ENCODE data around the gene PIP4K2C. TPM values are rescaled to one million over a fixed set of nuclear protein-coding genes. Genes with fewer than 3 reads are reported as not detected.

The PIP4K2C gene
- total RNA-seq, 3 donors from 2014 or later (not counting 1 experiment from before 2014, with no cell fraction given) = 41.0 to 62.9 (median 52.0) TPM

DNA sequence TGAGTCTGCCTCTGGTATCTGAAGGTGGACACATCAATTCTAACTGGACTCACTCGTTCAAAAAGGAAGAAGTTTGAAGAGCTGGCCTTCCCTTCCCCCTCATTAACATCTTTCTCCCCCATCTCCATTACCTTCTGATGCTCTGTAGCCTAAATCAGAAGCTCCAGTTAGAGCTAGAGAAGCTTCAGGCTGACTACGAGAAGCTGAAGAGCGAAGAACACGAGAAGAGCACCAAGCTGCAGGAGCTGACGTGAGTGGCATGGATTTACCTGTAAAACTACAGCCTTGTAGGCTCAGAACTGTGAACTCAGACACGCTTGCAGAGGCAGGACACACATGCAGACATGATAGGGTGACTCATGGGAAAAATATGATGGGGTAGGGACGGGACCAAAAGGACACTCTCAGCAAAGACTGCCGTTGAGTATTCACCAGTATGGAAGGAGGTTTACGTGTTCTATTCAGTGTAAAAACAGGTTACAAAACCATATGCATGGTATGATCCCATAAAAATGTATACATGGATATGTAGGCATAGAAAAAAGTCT lies 14.3 kb upstream of the PIP4K2C start:
- Histone ChIP-seq H3K9me3 (ENCODE audit: control insufficient read depth, insufficient read depth, low read length) (no peaks in the 10 kb centered on the region), H3K4me1 (ENCODE audit: control insufficient read depth, insufficient read depth, low read length) (no peaks in the 10 kb centered on the region), H3K27ac (ENCODE audit: low read length) (no peak overlapping the region), H3K36me3 (ENCODE audit: control insufficient read depth, insufficient read depth, low read length) (no peaks in the 10 kb centered on the region), H3K4me3 (ENCODE audit: low read length) (no peak overlapping the region), H3K27me3 (ENCODE audit: control insufficient read depth, insufficient read depth, low read length) (no peaks in the 10 kb centered on the region)
- intact Hi-C loops (cut with micrococcal nuclease) = no loop called here
- 89% methylated on average over 9 of the region's 9 CpGs for WGBS (ENCODE audit: insufficient coverage)
- Mint-ChIP-seq H3K4me3 (no peak overlapping the region), H3K4me1 (no peaks in the 10 kb centered on the region), H3K36me3 (no peaks in the 10 kb centered on the region), H3K27me3 (ENCODE audit: low read depth in 2 of 2) (peaks cover 0 to 8% of the 10 kb centered on the region in 2 donors), H3K9me3 (no peaks in the 10 kb centered on the region), H3K27ac (no peak overlapping the region)
- ATAC-seq = no peak
- no peak for DNase-seq
- TF ChIP-seq, protein P1, sequence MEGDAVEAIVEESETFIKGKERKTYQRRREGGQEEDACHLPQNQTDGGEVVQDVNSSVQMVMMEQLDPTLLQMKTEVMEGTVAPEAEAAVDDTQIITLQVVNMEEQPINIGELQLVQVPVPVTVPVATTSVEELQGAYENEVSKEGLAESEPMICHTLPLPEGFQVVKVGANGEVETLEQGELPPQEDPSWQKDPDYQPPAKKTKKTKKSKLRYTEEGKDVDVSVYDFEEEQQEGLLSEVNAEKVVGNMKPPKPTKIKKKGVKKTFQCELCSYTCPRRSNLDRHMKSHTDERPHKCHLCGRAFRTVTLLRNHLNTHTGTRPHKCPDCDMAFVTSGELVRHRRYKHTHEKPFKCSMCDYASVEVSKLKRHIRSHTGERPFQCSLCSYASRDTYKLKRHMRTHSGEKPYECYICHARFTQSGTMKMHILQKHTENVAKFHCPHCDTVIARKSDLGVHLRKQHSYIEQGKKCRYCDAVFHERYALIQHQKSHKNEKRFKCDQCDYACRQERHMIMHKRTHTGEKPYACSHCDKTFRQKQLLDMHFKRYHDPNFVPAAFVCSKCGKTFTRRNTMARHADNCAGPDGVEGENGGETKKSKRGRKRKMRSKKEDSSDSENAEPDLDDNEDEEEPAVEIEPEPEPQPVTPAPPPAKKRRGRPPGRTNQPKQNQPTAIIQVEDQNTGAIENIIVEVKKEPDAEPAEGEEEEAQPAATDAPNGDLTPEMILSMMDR (IDR thresholded peaks at IDR 0.05) = no peak

GRCh38 chr12:57577981-57578758 lies 12.8 kb upstream of the PIP4K2C start:
- H3K4me3 ChIP-seq (ENCODE audit: low read length) = no peak overlapping the region
- no peaks in the 10 kb centered on the region for H3K9me3 Mint-ChIP-seq
- H3K4me1 ChIP-seq (ENCODE audit: control insufficient read depth, insufficient read depth, low read length) = no peaks in the 10 kb centered on the region
- DNase-seq (no peak), ATAC-seq (no peak)
- H3K27me3 Mint-ChIP-seq (ENCODE audit: low read depth in 2 of 2) = peaks cover 9 to 14% of the 10 kb centered on the region in 2 donors
- no peaks in the 10 kb centered on the region for H3K27me3 ChIP-seq (ENCODE audit: control insufficient read depth, insufficient read depth, low read length)
- TF ChIP-seq, protein P1 (IDR thresholded peaks at IDR 0.05) = no peak
- H3K4me3 Mint-ChIP-seq = no peak overlapping the region
- 91% methylated on average over 12 of the region's 12 CpGs for WGBS (ENCODE audit: insufficient coverage)
- peaks cover 2% of the 10 kb centered on the region in 2 donors for H3K4me1 Mint-ChIP-seq
- no peak overlapping the region for H3K27ac ChIP-seq (ENCODE audit: low read length)
- peaks cover 3% of the 10 kb centered on the region for H3K36me3 Mint-ChIP-seq
- no peaks in the 10 kb centered on the region for H3K36me3 ChIP-seq (ENCODE audit: control insufficient read depth, insufficient read depth, low read length)
- no peaks in the 10 kb centered on the region for H3K9me3 ChIP-seq (ENCODE audit: control insufficient read depth, insufficient read depth, low read length)
- H3K27ac Mint-ChIP-seq = no peak overlapping the region
- intact Hi-C loops (cut with micrococcal nuclease) = no loop called here

- no peak for ATAC-seq
- H3K27ac Mint-ChIP-seq = no peak overlapping the region
- intact Hi-C loops (cut with micrococcal nuclease) = no loop called here
Observed at GRCh38 chr12:57579011-57579410, 12.0 kb upstream of the PIP4K2C start.

More at GRCh38 chr12:57579011-57579410, 12.0 kb upstream of the PIP4K2C start:
- H3K9me3 Mint-ChIP-seq = no peaks in the 10 kb centered on the region
- Histone ChIP-seq H3K9me3 (ENCODE audit: control insufficient read depth, insufficient read depth, low read length) (no peaks in the 10 kb centered on the region), H3K27me3 (ENCODE audit: control insufficient read depth, insufficient read depth, low read length) (no peaks in the 10 kb centered on the region), H3K36me3 (ENCODE audit: control insufficient read depth, insufficient read depth, low read length) (no peaks in the 10 kb centered on the region), H3K4me1 (ENCODE audit: control insufficient read depth, insufficient read depth, low read length) (no peaks in the 10 kb centered on the region), H3K4me3 (ENCODE audit: low read length) (no peak overlapping the region), H3K27ac (ENCODE audit: low read length) (no peak overlapping the region)
- H3K36me3 Mint-ChIP-seq = peaks cover 6% of the 10 kb centered on the region
- WGBS (ENCODE audit: insufficient coverage) = 88% methylated on average over 2 of the region's 2 CpGs
- H3K4me1 Mint-ChIP-seq = peaks cover 8 to 9% of the 10 kb centered on the region in 2 donors
- H3K4me3 Mint-ChIP-seq = no peak overlapping the region
- no peak for DNase-seq
- H3K27me3 Mint-ChIP-seq (ENCODE audit: low read depth in 2 of 2) = peaks cover 13 to 20% of the 10 kb centered on the region in 2 donors
- TF ChIP-seq, protein P1 (IDR thresholded peaks at IDR 0.05) = no peak
